DND-41 (cell line): Measurements from ENCODE around the gene GALNTL6.

Source experiments
- ATAC-seq: fragments of 200-7000 bp; cut with Tn5 transposase; 3 replicates; pipeline ENCODE4 v1.9.1; 2021; ENCODE audit warnings: low read depth; ENCODE audit not compliant: insufficient read depth
- DNase-seq: peaks from one replicate; pipeline ENCODE4 v3.0.0-alpha.2; 2020
- H2AFZ ChIP-seq: 2 replicates; pipeline ENCODE4 v1.6.0; 2012; ENCODE audit warnings: low read depth, low read length
- H3K27ac ChIP-seq: 2 replicates; pipeline ENCODE4 v1.5.1; 2012; ENCODE audit warnings: low read length, inconsistent platforms
- H3K27me3 ChIP-seq: fragments of 200-600 bp; sonication (generic); 2 replicates; pipeline ENCODE4 v1.6.0; 2012; ENCODE audit warnings: low read length, mild to moderate bottlenecking, inconsistent platforms; ENCODE audit not compliant: insufficient read depth, poor library complexity
- H3K36me3 ChIP-seq: 2 replicates; pipeline ENCODE4 v1.5.1; 2012; ENCODE audit warnings: low read length, inconsistent platforms; ENCODE audit not compliant: insufficient read depth
- H3K4me1 ChIP-seq: 2 replicates; pipeline ENCODE4 v1.5.1; 2012; ENCODE audit warnings: mild to moderate bottlenecking, low read length; ENCODE audit not compliant: insufficient read depth
- H3K4me2 ChIP-seq: 2 replicates; pipeline ENCODE4 v1.6.0; 2012; ENCODE audit warnings: mild to moderate bottlenecking, moderate library complexity, low read length, inconsistent platforms; ENCODE audit not compliant: insufficient read depth
- H3K4me3 ChIP-seq, 2 experiments: fragments of 200-600 bp in 1 of 2; shearing (Covaris generic) in 1 of 2; 2 replicates each; pipeline ENCODE4 v1.5.1; 2012 to 2016; ENCODE audit warnings: inconsistent platforms in 2 of 2, low read length in 2 of 2, mild to moderate bottlenecking in 2 of 2, low read depth in 1 of 2, moderate library complexity in 1 of 2
- H3K79me2 ChIP-seq: 2 replicates; pipeline ENCODE4 v1.6.0; 2012; ENCODE audit warnings: low read length, inconsistent platforms; ENCODE audit not compliant: insufficient read depth
- H3K9ac ChIP-seq: 2 replicates; pipeline ENCODE4 v1.6.0; 2012; ENCODE audit warnings: low read depth, mild to moderate bottlenecking, inconsistent platforms, low read length, moderate library complexity
- H3K9me3 ChIP-seq: 2 replicates; pipeline ENCODE4 v1.5.1; 2012; ENCODE audit warnings: low read length, moderate library complexity, mild to moderate bottlenecking, inconsistent platforms; ENCODE audit not compliant: insufficient read depth, severe bottlenecking
- H4K20me1 ChIP-seq: 2 replicates; pipeline ENCODE4 v1.6.0; 2012; ENCODE audit warnings: low read length; ENCODE audit not compliant: insufficient read depth
- CTCF ChIP-seq: IDR thresholded peaks from 2 replicates; pipeline ENCODE4 v1.5.1; 2012; ENCODE audit warnings: borderline replicate concordance, low read length, moderate library complexity, mild to moderate bottlenecking; ENCODE audit not compliant: poor library complexity, severe bottlenecking; ENCODE audit errors: extremely low read depth
- EZH2 ChIP-seq: IDR thresholded peaks from 3 replicates; pipeline ENCODE4 v1.6.1; 2012; ENCODE audit warnings: borderline replicate concordance, low read depth, mild to moderate bottlenecking, moderate library complexity, low read length, inconsistent platforms; ENCODE audit not compliant: severe bottlenecking

GALNTL6 gene

GRCh38 chr4:172584816-172585215 is 771.6 kb downstream of the GALNTL6 start:
- no peak overlapping the region for H3K9ac ChIP-seq
- H4K20me1 ChIP-seq = no peaks in the 10 kb centered on the region
- no peaks in the 10 kb centered on the region for H3K27me3 ChIP-seq
- no peak overlapping the region for H3K4me2 ChIP-seq
- H3K4me1 ChIP-seq = no peaks in the 10 kb centered on the region
- ATAC-seq (no peak), DNase-seq (no peak)
- no peaks in the 10 kb centered on the region for H3K79me2 ChIP-seq
- H3K27ac ChIP-seq = no peak overlapping the region
- H3K4me3 ChIP-seq = no peak overlapping the region
- no peak overlapping the region for H2AFZ ChIP-seq
- no peaks in the 10 kb centered on the region for H3K36me3 ChIP-seq
- TF ChIP-seq EZH2 (no peak), CTCF (no peak)
- H3K9me3 ChIP-seq = no peaks in the 10 kb centered on the region

- Histone ChIP-seq H2AFZ (no peak overlapping the region), H3K9me3 (no peaks in the 10 kb centered on the region), H4K20me1 (no peaks in the 10 kb centered on the region), H3K36me3 (no peaks in the 10 kb centered on the region), H3K79me2 (no peaks in the 10 kb centered on the region), H3K9ac (no peak overlapping the region), H3K27me3 (no peaks in the 10 kb centered on the region), H3K4me1 (no peaks in the 10 kb centered on the region), H3K4me3 (no peak overlapping the region), H3K27ac (no peak overlapping the region), H3K4me2 (no peak overlapping the region)
- no peak for DNase-seq
- TF ChIP-seq CTCF (no peak), EZH2 (no peak)
- no peak for ATAC-seq
These were observed 783.0 kb downstream of the GALNTL6 start for GRCh38 chr4:172596206-172596605.

GRCh38 chr4:172599554-172599953 is 786.4 kb downstream of the GALNTL6 start:
- no peaks in the 10 kb centered on the region for H3K9me3 ChIP-seq
- H3K27ac ChIP-seq = no peak overlapping the region
- no peaks in the 10 kb centered on the region for H3K4me1 ChIP-seq
- H4K20me1 ChIP-seq = no peaks in the 10 kb centered on the region
- no peak overlapping the region for H3K4me2 ChIP-seq
- no peaks in the 10 kb centered on the region for H3K36me3 ChIP-seq
- H3K27me3 ChIP-seq = no peaks in the 10 kb centered on the region
- ATAC-seq (no peak), DNase-seq (no peak)
- TF ChIP-seq CTCF = no peak
- no peak for TF ChIP-seq EZH2
- H2AFZ ChIP-seq = no peak overlapping the region
- no peak overlapping the region for H3K4me3 ChIP-seq
- no peak overlapping the region for H3K9ac ChIP-seq
- H3K79me2 ChIP-seq = no peaks in the 10 kb centered on the region

GRCh38 chr4:172601195-172601594 is 788.0 kb downstream of the GALNTL6 start:
- no peak overlapping the region for H3K9ac ChIP-seq
- no peak overlapping the region for H3K4me3 ChIP-seq

More at GRCh38 chr4:172601195-172601594, 788.0 kb downstream of the GALNTL6 start:
- Histone ChIP-seq H2AFZ (no peak overlapping the region), H3K27ac (no peak overlapping the region), H3K4me1 (no peaks in the 10 kb centered on the region), H3K36me3 (no peaks in the 10 kb centered on the region), H3K27me3 (no peaks in the 10 kb centered on the region), H3K4me2 (no peak overlapping the region), H4K20me1 (no peaks in the 10 kb centered on the region), H3K9me3 (no peaks in the 10 kb centered on the region), H3K79me2 (no peaks in the 10 kb centered on the region)
- ATAC-seq = no peak
- TF ChIP-seq CTCF (no peak), EZH2 (no peak)
- no peak for DNase-seq
